Endothelial cell of umbilical vein (primary cell): ENCODE data around the gene C10orf71. TPM values are rescaled to one million over a fixed set of nuclear protein-coding genes. Genes with fewer than 3 reads are reported as not detected.

Experiments used
- BruUV-seq: library from RNA; stranded (reverse); fragments of 400-500 nt; replicated peaks from 2 replicates; lab custom pipeline; 2021; lab: Mats Ljungman, UMichigan
- CTCF ChIA-PET: fragments of 300-600, 350-600 bp; sonication (Branson Sonifier 250); formaldehyde crosslinking; loops from one replicate; lab custom pipeline; 2021; ENCODE audit warnings: antibody characterized with exemption, inconsistent platforms; lab: Charles Lee
- POLR2A ChIA-PET: fragments of 300-600, 350-600 bp; sonication (Branson Sonifier 250); formaldehyde crosslinking; loops from one replicate; lab custom pipeline; 2021; ENCODE audit warnings: antibody characterized with exemption, inconsistent platforms; lab: Charles Lee
- DNase-seq: peaks from one replicate; pipeline ENCODE4 v3.0.0-alpha.2; 2011; ENCODE audit warnings: low read depth, low spot score
- FAIRE-seq: peaks from 2 replicates; lab custom pipeline; 2011; peaks lifted over from hg19 to GRCh38; lab: Jason Lieb, UNC
- H2AFZ ChIP-seq: 2 replicates; pipeline ENCODE4 v1.6.0; 2012; ENCODE audit warnings: low read depth, low read length, control low read depth, inconsistent platforms
- H3K27ac ChIP-seq: 2 replicates; pipeline ENCODE4 v1.5.1; 2011; ENCODE audit warnings: low read depth, mild to moderate bottlenecking, control low read depth, low read length, moderate library complexity; ENCODE audit not compliant: insufficient read depth
- H3K27me3 ChIP-seq, 2 experiments: 2 replicates each; pipeline versions ENCODE4 v1.6.0 to v1.6.1; 2011; ENCODE audit warnings: low read length in 2 of 2, mixed read lengths in 1 of 2; ENCODE audit not compliant: control insufficient read depth in 2 of 2, insufficient read depth in 2 of 2
- H3K36me3 ChIP-seq, 2 experiments: 2 replicates in 1 of 2; 3 replicates in 1 of 2; pipeline ENCODE4 v1.5.1; 2011; ENCODE audit warnings: low read length in 2 of 2, mild to moderate bottlenecking in 1 of 2, moderate library complexity in 1 of 2; ENCODE audit not compliant: control insufficient read depth in 2 of 2, insufficient read depth in 2 of 2; ENCODE audit errors: extremely low read depth in 1 of 2
- H3K4me1 ChIP-seq: 3 replicates; pipeline ENCODE4 v1.5.1; 2011; ENCODE audit warnings: mild to moderate bottlenecking, low read length; ENCODE audit not compliant: control insufficient read depth, insufficient read depth; ENCODE audit errors: extremely low read depth
- H3K4me2 ChIP-seq: 2 replicates; pipeline ENCODE4 v1.6.1; 2011; ENCODE audit warnings: low read length, control low read depth, mixed read lengths; ENCODE audit not compliant: insufficient read depth
- H3K4me3 ChIP-seq, 3 experiments: fragments of 200-600 bp in 1 of 3; sonication (generic), shearing (Covaris generic) in 1 of 3; replicated peaks in 1 of 3; 2 replicates each; pipeline ENCODE4 v1.5.1; 2011 to 2016; ENCODE audit warnings: control low read depth in 3 of 3, low read length in 3 of 3, mild to moderate bottlenecking in 2 of 3, inconsistent platforms in 1 of 3, low read depth in 1 of 3, moderate library complexity in 1 of 3; ENCODE audit not compliant: insufficient read depth in 1 of 3
- H3K79me2 ChIP-seq: 2 replicates; pipeline ENCODE4 v1.6.0; 2012; ENCODE audit warnings: low read length, inconsistent platforms; ENCODE audit not compliant: control insufficient read depth, insufficient read depth
- H3K9ac ChIP-seq: replicated peaks from 2 replicates; pipeline ENCODE3; 2011; ENCODE audit warnings: low read length, control low read depth; ENCODE audit not compliant: insufficient read depth; ENCODE audit errors: extremely low read depth
- H3K9me1 ChIP-seq: replicated peaks from 3 replicates; pipeline ENCODE4 v1.6.0; 2011; ENCODE audit warnings: mild to moderate bottlenecking, low read length; ENCODE audit not compliant: control insufficient read depth, insufficient read depth; ENCODE audit errors: extremely low read depth
- H3K9me3 ChIP-seq: replicated peaks from 2 replicates; pipeline ENCODE4 v1.5.1; 2012; ENCODE audit warnings: low read length, inconsistent platforms; ENCODE audit not compliant: control insufficient read depth, insufficient read depth
- H4K20me1 ChIP-seq: replicated peaks from 2 replicates; pipeline ENCODE3; 2011; ENCODE audit warnings: mild to moderate bottlenecking, low read length; ENCODE audit not compliant: control insufficient read depth, insufficient read depth; ENCODE audit errors: extremely low read depth
- EZH2 ChIP-seq: IDR thresholded peaks from 2 replicates; pipeline ENCODE4 v1.6.1; 2012; ENCODE audit warnings: borderline replicate concordance, low read depth, mild to moderate bottlenecking, moderate library complexity, low read length, inconsistent platforms; ENCODE audit not compliant: severe bottlenecking
- FOS ChIP-seq: IDR thresholded peaks from 2 replicates; pipeline ENCODE4 v1.6.1; 2011; ENCODE audit warnings: mild to moderate bottlenecking, low read length, moderate library complexity, borderline replicate concordance; ENCODE audit not compliant: insufficient read depth
- GATA2 ChIP-seq: IDR thresholded peaks from 2 replicates; pipeline ENCODE4 v1.7.0; 2011; ENCODE audit warnings: low read depth, mild to moderate bottlenecking, moderate library complexity, mixed read lengths, low read length; ENCODE audit not compliant: insufficient read length, insufficient read depth
- JUN ChIP-seq: IDR thresholded peaks from 2 replicates; pipeline ENCODE4 v1.6.1; 2011; ENCODE audit warnings: borderline replicate concordance, low read depth; ENCODE audit not compliant: insufficient read length, insufficient read depth
- MYC ChIP-seq: IDR thresholded peaks from one replicate; pipeline ENCODE4 v1.6.1; 2011; ENCODE audit warnings: mild to moderate bottlenecking, low read depth, low read length
- POLR2A ChIP-seq: IDR thresholded peaks from 2 replicates; pipeline ENCODE4 v1.6.1; 2012; ENCODE audit warnings: low read depth, mild to moderate bottlenecking, control low read depth, low read length
- POLR2AphosphoS5 ChIP-seq: IDR thresholded peaks from 2 replicates; pipeline ENCODE4 v1.6.1; 2012; ENCODE audit warnings: low read depth, mild to moderate bottlenecking, control low read depth, low read length, moderate library complexity; ENCODE audit not compliant: insufficient read depth
- dilution Hi-C: fragments of 300-500 bp; cut with MboI; formaldehyde crosslinking; loops from one replicate; pipeline ENCODE4 v1.15.0; 2019; ENCODE audit warnings: low sequenced_read_pairs; ENCODE audit not compliant: extremely low pct_ligation_motif_present
- intact Hi-C: fragments of 100-400 bp; cut with micrococcal nuclease; formaldehyde crosslinking; loops from one replicate; pipeline ENCODE4 v1.10.0; 2022
- polyA plus RNA-seq, 4 experiments: library from polyadenylated mRNA; depleted of rRNA in 3 of 4; stranded (reverse) in 3 of 4; unstranded in 1 of 4; fragments of >200 nt; gene quantifications; 2 replicates each; pipeline versions ENCODE4 v1.2.1 to v1.2.3, GENCODE V29; 2011 to 2012; ENCODE audit warnings: missing spikeins in 1 of 4
- total RNA-seq: library from RNA; stranded (reverse); gene quantifications from 2 replicates; pipeline ENCODE4 v1.2.3, GENCODE V29; 2021
- TF ChIP-seq, protein P1 (sequence below): IDR thresholded peaks from 2 replicates; pipeline ENCODE4 v1.6.1; 2011; ENCODE audit not compliant: insufficient read depth, insufficient read length
- TF ChIP-seq, protein P2 (sequence below), 2 donors: IDR thresholded peaks; 1 replicate in 1 of 2; 2 replicates in 1 of 2; pipeline ENCODE4 v1.5.1; 2011; ENCODE audit warnings: low read length in 2 of 2, mild to moderate bottlenecking in 2 of 2, moderate library complexity in 2 of 2, control low read depth in 1 of 2, inconsistent platforms in 1 of 2, low read depth in 1 of 2; ENCODE audit not compliant: insufficient read depth in 1 of 2; ENCODE audit errors: extremely low read depth in 1 of 2

The C10orf71 gene
- total and polyA plus RNA-seq, 2 donors (not counting 3 experiments of a cell fraction or from before 2014, with no cell fraction given) = not detected

DNA sequence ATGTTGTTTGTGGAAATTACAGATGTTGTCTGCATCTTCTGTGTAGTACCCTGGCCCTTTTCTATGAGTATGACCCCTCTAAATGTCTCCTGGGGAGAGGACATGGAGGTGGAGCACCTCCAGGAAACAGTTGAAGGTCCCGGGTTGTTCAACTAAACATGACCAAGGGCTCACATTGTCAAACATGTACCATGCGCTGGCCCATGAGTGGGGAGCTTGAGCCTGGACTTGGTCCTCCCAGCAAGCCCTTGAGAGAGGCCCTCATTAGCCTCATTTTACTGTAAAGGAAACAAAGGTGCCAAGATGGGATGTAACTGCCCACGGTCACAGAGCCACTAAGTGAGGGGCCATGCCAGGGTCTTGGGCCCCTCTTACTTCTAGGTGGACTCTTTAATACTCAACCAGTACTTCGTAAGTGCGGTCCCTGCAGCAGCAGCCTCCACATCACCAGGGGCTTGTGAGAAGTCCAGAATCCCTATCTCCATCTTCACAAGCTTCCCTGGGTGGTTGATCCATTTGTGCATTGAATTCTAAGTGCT lies 31.2 kb downstream of the C10orf71 start:
- intact Hi-C loops = no loop called here
- no peaks in the 10 kb centered on the region for H3K79me2 ChIP-seq
- dilution Hi-C loops = no loop called here
- no peak for TF ChIP-seq POLR2A
- TF ChIP-seq POLR2AphosphoS5 = no peak
- TF ChIP-seq FOS = no peak
- no peak for TF ChIP-seq GATA2
- TF ChIP-seq MYC = no peak
- TF ChIP-seq EZH2 = no peak
- no peak for TF ChIP-seq JUN
- TF ChIP-seq, protein P1, sequence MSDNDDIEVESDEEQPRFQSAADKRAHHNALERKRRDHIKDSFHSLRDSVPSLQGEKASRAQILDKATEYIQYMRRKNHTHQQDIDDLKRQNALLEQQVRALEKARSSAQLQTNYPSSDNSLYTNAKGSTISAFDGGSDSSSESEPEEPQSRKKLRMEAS = no peak
- TF ChIP-seq, protein P2, sequence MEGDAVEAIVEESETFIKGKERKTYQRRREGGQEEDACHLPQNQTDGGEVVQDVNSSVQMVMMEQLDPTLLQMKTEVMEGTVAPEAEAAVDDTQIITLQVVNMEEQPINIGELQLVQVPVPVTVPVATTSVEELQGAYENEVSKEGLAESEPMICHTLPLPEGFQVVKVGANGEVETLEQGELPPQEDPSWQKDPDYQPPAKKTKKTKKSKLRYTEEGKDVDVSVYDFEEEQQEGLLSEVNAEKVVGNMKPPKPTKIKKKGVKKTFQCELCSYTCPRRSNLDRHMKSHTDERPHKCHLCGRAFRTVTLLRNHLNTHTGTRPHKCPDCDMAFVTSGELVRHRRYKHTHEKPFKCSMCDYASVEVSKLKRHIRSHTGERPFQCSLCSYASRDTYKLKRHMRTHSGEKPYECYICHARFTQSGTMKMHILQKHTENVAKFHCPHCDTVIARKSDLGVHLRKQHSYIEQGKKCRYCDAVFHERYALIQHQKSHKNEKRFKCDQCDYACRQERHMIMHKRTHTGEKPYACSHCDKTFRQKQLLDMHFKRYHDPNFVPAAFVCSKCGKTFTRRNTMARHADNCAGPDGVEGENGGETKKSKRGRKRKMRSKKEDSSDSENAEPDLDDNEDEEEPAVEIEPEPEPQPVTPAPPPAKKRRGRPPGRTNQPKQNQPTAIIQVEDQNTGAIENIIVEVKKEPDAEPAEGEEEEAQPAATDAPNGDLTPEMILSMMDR (IDR thresholded peaks at IDR 0.05; ENCODE audit: extremely low read depth in 1 of 2, insufficient read depth in 1 of 2, low read depth in 1 of 2, low read length in 2 of 2) = no peak
- no peaks in the 10 kb centered on the region for H3K36me3 ChIP-seq
- H3K9me3 ChIP-seq = no peaks in the 10 kb centered on the region
- BruUV-seq = no TSS peak
- H3K9me1 ChIP-seq = no peaks in the 10 kb centered on the region
- no peak overlapping the region for H2AFZ ChIP-seq
- no peak overlapping the region for H3K4me2 ChIP-seq
- ChIA-PET POLR2A (no interaction called here), CTCF (no interaction called here)
- H4K20me1 ChIP-seq = no peaks in the 10 kb centered on the region
- H3K9ac ChIP-seq = no peak overlapping the region
- no peak for FAIRE-seq
- H3K27ac ChIP-seq = no peak overlapping the region
- H3K27me3 ChIP-seq = no peaks in the 10 kb centered on the region
- no peak for DNase-seq
- no peak overlapping the region for H3K4me3 ChIP-seq
- no peaks in the 10 kb centered on the region for H3K4me1 ChIP-seq
